Progenitor cell of endocrine pancreas (in vitro differentiated cells): ENCODE results near the gene RC3H2. TPM values are rescaled to one million over a fixed set of nuclear protein-coding genes. Genes with fewer than 3 reads are reported as not detected.
"Not testable (repeated sequence)": the region's sequence is repeated elsewhere in the genome, so short reads cannot be mapped to it uniquely, and the experiment has no call there.

Experiments used
- DNase-seq: peaks from one replicate; pipeline ENCODE4 v3.0.0; 2021; ENCODE audit warnings: low spot score; ENCODE audit not compliant: unreplicated experiment
- H3K27ac Mint-ChIP-seq: 2 replicates; pipeline ENCODE4 v1.8.0; 2021; ENCODE audit warnings: mild to moderate bottlenecking, moderate library complexity, mixed read lengths
- H3K27me3 Mint-ChIP-seq: 2 replicates; pipeline ENCODE4 v1.8.0; 2021; ENCODE audit warnings: mixed read lengths
- H3K36me3 Mint-ChIP-seq: 2 replicates; pipeline ENCODE4 v1.8.0; 2022; ENCODE audit warnings: mixed read lengths; ENCODE audit not compliant: insufficient read depth
- H3K4me1 Mint-ChIP-seq: 2 replicates; pipeline ENCODE4 v1.8.0; 2021; ENCODE audit warnings: low read depth, mixed read lengths
- H3K4me3 Mint-ChIP-seq: 2 replicates; pipeline ENCODE4 v1.8.0; 2021; ENCODE audit warnings: low read depth, mild to moderate bottlenecking, moderate library complexity, mixed read lengths
- H3K9me3 Mint-ChIP-seq: 2 replicates; pipeline ENCODE4 v1.8.0; 2021; ENCODE audit warnings: low read depth, mixed read lengths
- total RNA-seq: library from RNA; stranded (reverse); gene quantifications from 2 replicates; pipeline ENCODE4 v1.2.1, GENCODE V29; 2021
- TF ChIP-seq, protein P1 (sequence below): fragments of 200-600 bp; sonication (generic); IDR thresholded peaks from one replicate; pipeline ENCODE4 v1.5.0; 2021; ENCODE audit warnings: antibody characterized with exemption, mild to moderate bottlenecking; ENCODE audit not compliant: unreplicated experiment

RC3H2 gene
- total RNA-seq, 1 donor from 2014 or later = 68.8 TPM

DNA sequence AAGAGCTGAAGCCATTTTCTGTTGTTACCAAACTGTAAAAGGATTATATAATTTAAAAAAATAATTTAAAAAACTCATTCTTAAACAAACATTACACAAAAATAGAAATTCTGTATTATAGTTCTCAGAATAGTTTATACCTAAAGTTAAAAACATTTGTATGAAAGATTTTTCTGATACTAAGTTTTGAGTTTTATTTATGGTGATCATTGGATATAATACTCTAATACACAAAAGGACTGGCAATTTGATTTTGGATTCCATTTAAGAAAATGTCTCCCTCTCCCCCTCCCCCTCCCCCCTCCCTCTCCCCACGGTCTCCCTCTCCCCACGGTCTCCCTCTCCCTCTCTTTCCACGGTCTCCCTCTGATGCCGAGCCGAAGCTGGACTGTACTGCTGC, 39.1 kb downstream of the RC3H2 start:
- TF ChIP-seq, protein P1, sequence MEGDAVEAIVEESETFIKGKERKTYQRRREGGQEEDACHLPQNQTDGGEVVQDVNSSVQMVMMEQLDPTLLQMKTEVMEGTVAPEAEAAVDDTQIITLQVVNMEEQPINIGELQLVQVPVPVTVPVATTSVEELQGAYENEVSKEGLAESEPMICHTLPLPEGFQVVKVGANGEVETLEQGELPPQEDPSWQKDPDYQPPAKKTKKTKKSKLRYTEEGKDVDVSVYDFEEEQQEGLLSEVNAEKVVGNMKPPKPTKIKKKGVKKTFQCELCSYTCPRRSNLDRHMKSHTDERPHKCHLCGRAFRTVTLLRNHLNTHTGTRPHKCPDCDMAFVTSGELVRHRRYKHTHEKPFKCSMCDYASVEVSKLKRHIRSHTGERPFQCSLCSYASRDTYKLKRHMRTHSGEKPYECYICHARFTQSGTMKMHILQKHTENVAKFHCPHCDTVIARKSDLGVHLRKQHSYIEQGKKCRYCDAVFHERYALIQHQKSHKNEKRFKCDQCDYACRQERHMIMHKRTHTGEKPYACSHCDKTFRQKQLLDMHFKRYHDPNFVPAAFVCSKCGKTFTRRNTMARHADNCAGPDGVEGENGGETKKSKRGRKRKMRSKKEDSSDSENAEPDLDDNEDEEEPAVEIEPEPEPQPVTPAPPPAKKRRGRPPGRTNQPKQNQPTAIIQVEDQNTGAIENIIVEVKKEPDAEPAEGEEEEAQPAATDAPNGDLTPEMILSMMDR = no peak
- Mint-ChIP-seq H3K4me3 (no peak overlapping the region), H3K9me3 (peaks cover 2% of the 10 kb centered on the region), H3K27me3 (no peaks in the 10 kb centered on the region), H3K27ac (no peak overlapping the region), H3K36me3 (peaks cover 50% of the 10 kb centered on the region), H3K4me1 (no peaks in the 10 kb centered on the region)
- DNase-seq = no peak

DNA sequence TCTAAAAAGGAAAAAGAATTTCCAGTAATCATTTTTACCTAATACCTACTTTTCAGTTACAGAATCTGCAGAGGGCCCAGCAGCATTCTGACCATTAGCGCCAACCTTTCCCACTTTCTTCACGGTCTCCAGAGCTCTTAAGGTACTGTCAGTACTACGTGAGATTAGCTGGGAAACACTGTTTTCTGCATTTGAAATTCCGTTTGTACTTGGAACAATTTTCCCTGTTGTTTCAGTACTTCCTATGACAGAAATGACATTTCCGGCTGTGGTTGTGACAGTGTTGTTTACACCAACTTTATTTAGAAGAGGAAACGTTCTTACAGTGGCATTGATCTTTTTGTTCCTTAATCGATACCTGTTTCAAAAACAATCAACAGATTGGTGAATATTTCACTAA, 39.9 kb downstream of the RC3H2 start:
- no peak for DNase-seq
- TF ChIP-seq, protein P1 = no peak
- Mint-ChIP-seq H3K27me3 (no peaks in the 10 kb centered on the region), H3K4me3 (no peak overlapping the region), H3K9me3 (peaks cover 2% of the 10 kb centered on the region), H3K36me3 (peaks cover 43% of the 10 kb centered on the region), H3K27ac (no peak overlapping the region), H3K4me1 (no peaks in the 10 kb centered on the region)

DNA sequence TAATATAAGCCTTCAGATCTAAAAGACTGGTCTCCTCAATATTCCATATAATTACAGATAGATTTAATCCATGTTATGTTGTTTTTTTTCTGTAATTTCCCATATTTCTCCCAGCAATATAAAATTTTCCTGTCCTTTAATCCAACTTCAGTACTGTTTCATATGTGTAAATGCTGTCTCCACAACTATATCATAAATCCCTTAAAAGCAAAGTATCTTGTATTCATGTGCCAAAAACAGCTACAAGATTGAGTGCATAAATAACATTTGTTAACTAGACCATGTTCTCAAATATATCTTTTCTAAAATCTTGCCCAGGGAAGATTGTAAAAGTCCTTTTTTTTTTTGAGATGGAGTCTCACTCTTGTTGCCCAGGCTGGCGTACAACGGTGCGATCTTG, 41.8 kb downstream of the RC3H2 start:
- no peaks in the 10 kb centered on the region for H3K27me3 Mint-ChIP-seq
- TF ChIP-seq, protein P1 = no peak
- peaks cover 2% of the 10 kb centered on the region for H3K9me3 Mint-ChIP-seq
- no peak overlapping the region for H3K4me3 Mint-ChIP-seq
- no peaks in the 10 kb centered on the region for H3K4me1 Mint-ChIP-seq
- H3K27ac Mint-ChIP-seq = no peak overlapping the region
- peaks cover 46% of the 10 kb centered on the region for H3K36me3 Mint-ChIP-seq
- DNase-seq = no peak

DNA sequence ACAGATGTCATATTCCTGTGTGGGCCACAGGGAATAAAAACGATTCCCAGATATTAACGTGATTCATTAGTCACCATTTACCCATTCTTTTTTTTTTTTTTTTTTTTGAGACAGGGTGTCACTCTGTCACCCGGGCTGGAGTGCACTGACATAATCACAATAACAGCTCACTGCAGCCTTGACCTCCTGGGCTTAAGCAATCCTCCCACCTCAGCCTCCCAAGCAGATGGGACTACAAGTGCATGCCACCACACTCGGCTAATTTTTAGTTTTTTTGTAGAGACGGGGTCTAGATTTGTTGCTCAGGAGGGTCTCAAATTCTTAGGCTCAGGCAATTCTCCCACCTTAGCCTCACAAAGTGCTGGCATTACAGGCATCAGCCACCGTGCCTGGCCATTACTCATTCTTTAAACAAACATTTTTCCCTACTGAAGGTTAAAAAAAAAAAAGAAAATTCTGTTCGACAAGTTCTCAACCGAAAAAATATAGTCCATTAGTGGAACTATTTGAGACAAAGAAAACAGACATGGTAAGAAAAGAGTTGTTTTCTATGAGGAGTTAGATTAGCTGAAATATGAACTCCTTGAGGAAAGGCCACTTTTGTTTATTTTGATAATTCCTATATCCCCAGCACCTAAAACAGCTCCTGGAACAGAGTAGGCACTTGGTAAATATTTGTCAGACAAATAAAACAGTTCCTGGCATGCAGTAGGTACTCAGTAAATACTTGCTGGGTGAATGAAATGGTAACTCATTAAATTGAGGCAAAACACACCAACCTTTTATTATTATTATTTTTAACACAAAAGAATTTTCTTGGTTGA, 44.6 kb downstream of the RC3H2 start:
- TF ChIP-seq, protein P1 = no peak
- Mint-ChIP-seq H3K4me3 (no peak overlapping the region), H3K36me3 (peaks cover 56% of the 10 kb centered on the region), H3K9me3 (peaks cover 2% of the 10 kb centered on the region), H3K4me1 (no peaks in the 10 kb centered on the region), H3K27ac (no peak overlapping the region), H3K27me3 (no peaks in the 10 kb centered on the region)
- no peak for DNase-seq

DNA sequence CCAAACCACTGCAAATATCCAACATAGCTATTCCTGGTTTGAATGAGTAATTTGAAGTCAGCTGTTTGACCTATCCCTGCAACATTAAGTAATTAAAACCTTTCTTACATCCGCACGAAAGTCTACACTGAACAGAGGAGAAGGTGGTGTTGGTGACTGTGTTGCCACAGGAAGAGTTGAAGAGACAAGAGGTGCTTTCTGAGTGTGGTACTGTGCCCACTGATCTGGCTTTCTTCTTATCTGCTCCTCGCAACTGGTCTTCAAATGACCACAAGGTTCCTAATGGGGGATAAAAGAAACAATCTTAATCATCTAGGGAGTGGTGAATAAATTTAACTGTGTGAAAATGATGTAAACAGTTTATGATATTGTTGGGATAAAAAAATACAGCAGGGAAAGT, 47.3 kb downstream of the RC3H2 start:
- peaks cover 6% of the 10 kb centered on the region for H3K9me3 Mint-ChIP-seq
- H3K4me3 Mint-ChIP-seq = no peak overlapping the region
- DNase-seq = no peak
- TF ChIP-seq, protein P1 = no peak
- H3K27me3 Mint-ChIP-seq = no peaks in the 10 kb centered on the region
- no peaks in the 10 kb centered on the region for H3K4me1 Mint-ChIP-seq
- peaks cover 60% of the 10 kb centered on the region for H3K36me3 Mint-ChIP-seq
- H3K27ac Mint-ChIP-seq = no peak overlapping the region

DNA sequence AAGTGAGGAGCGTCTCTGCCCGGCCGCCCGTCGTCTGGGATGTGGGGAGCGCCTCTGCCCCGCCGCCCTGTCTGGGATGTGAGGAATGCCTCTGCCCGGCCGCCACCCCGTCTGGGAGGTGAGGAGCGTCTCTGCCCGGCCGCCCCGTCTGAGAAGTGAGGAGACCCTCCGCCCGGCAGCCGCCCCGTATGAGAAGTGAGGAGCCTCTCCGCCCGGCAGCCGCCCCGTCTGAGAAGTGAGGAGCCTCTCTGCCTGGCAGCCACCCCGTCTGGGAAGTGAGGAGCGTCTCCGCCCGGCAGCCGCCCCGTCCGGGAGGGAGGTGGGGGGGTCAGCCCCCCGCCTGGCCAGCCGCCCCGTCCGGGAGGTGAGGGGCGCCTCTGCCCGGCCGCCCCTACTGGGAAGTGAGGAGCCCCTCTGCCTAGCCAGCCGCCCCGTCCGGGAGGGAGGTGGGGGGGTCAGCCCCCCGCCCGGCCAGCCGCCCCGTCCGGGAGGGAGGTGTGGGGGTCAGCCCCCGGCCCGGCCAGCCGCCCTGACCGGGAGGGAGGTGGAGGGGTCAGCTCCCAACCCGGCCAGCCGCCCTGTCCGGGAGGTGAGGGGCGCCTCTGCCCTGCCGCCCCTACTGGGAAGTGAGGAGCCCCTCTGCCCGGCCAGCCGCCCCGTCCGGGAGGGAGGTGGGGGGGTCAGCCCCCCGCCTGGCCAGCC, 52.9 kb downstream of the RC3H2 start:
- peaks cover 49% of the 10 kb centered on the region for H3K36me3 Mint-ChIP-seq
- not testable (repeated sequence) for H3K27ac Mint-ChIP-seq, H3K27me3 Mint-ChIP-seq, H3K4me1 Mint-ChIP-seq, H3K4me3 Mint-ChIP-seq, H3K9me3 Mint-ChIP-seq, DNase-seq
